ENCODE data around the gene ACOT13. TPM values are rescaled to one million over a fixed set of nuclear protein-coding genes. Genes with fewer than 3 reads are reported as not detected.
"Not testable (repeated sequence)": the region's sequence is repeated elsewhere in the genome, so short reads cannot be mapped to it uniquely, and the experiment has no call there.

ACOT13 gene
- total RNA-seq, 2 donors from 2014 or later: 2.6 to 3.4 TPM

GRCh38 chr6:24723270-24723669 is 56.4 kb downstream of the ACOT13 start:
- H3K36me3 ChIP-seq (replicated peaks in 1 of 2; ENCODE audit: insufficient read depth in 1 of 2, low read depth in 2 of 2): no peaks in the 10 kb centered on the region
- intact Hi-C loops (cut with DNase I): no loop called here
- no peak overlapping the region for H3K27ac ChIP-seq
- H3K27me3 ChIP-seq: no peaks in the 10 kb centered on the region
- TF ChIP-seq POLR2A (IDR thresholded peaks at IDR 0.05): no peak
- TF ChIP-seq CTCF (IDR thresholded peaks at IDR 0.05): no peak
- H3K9me3 ChIP-seq: no peaks in the 10 kb centered on the region
- peaks cover 16% of the 10 kb centered on the region for H3K4me1 ChIP-seq
- ATAC-seq: no peak
- no peak overlapping the region for H3K4me3 ChIP-seq
- WGBS, 2 donors: 88 to 94% methylated on average over 3 of the region's 3 CpGs
- no peak for DNase-seq

GRCh38 chr6:24730653-24731052 is 63.8 kb downstream of the ACOT13 start:
- H3K36me3 ChIP-seq (replicated peaks in 1 of 2; ENCODE audit: insufficient read depth in 1 of 2, low read depth in 2 of 2); ATAC-seq; H3K27ac ChIP-seq; H3K4me3 ChIP-seq; intact Hi-C loops (cut with DNase I); DNase-seq; H3K27me3 ChIP-seq: not testable (repeated sequence)
- 89 to 94% methylated on average over 3 of the region's 3 CpGs for WGBS, 2 donors
- H3K9me3 ChIP-seq: peaks cover 0 to 13% (median 0%) of the 10 kb centered on the region in 3 donors
- peaks cover 12% of the 10 kb centered on the region for H3K4me1 ChIP-seq

GRCh38 chr6:24731456-24732134 is 64.7 kb downstream of the ACOT13 start:
- 87 to 93% methylated on average over 6 of the region's 6 CpGs for WGBS, 2 donors
- H3K4me3 ChIP-seq; H3K36me3 ChIP-seq (replicated peaks in 1 of 2; ENCODE audit: insufficient read depth in 1 of 2, low read depth in 2 of 2); ATAC-seq; H3K27ac ChIP-seq; H3K27me3 ChIP-seq; intact Hi-C loops (cut with DNase I); DNase-seq: not testable (repeated sequence)
- Histone ChIP-seq H3K4me1 (peaks cover 12% of the 10 kb centered on the region), H3K9me3 (peaks cover 0 to 13% (median 0%) of the 10 kb centered on the region in 3 donors)

GRCh38 chr6:24734166-24734565 is 67.3 kb downstream of the ACOT13 start:
- H3K27me3 ChIP-seq: no peaks in the 10 kb centered on the region
- no peak overlapping the region for H3K27ac ChIP-seq
- no peak overlapping the region for H3K4me3 ChIP-seq
- intact Hi-C loops (cut with DNase I): no loop called here
- no peaks in the 10 kb centered on the region for H3K36me3 ChIP-seq (replicated peaks in 1 of 2; ENCODE audit: insufficient read depth in 1 of 2, low read depth in 2 of 2)
- no peak for TF ChIP-seq CTCF (IDR thresholded peaks at IDR 0.05)
- TF ChIP-seq POLR2A (IDR thresholded peaks at IDR 0.05): no peak
- no peak for ATAC-seq
- H3K9me3 ChIP-seq: peaks cover 0 to 13% (median 0%) of the 10 kb centered on the region in 3 donors
- no peak for DNase-seq
- peaks cover 8% of the 10 kb centered on the region for H3K4me1 ChIP-seq
- WGBS, 2 donors: 82 to 94% methylated on average over 1 of the region's 1 CpG

- H3K27me3 ChIP-seq; intact Hi-C loops (cut with DNase I); H3K36me3 ChIP-seq (replicated peaks in 1 of 2; ENCODE audit: insufficient read depth in 1 of 2, low read depth in 2 of 2); H3K4me1 ChIP-seq; H3K27ac ChIP-seq; DNase-seq; ATAC-seq; H3K4me3 ChIP-seq: not testable (repeated sequence)
- H3K9me3 ChIP-seq: peaks cover 0 to 13% (median 0%) of the 10 kb centered on the region in 3 donors
- 88 to 91% methylated on average over 4 of the region's 4 CpGs for WGBS, 2 donors
These were observed 67.8 kb downstream of the ACOT13 start for GRCh38 chr6:24734710-24735109.

- intact Hi-C loops (cut with DNase I): no loop called here
- Histone ChIP-seq H3K36me3 (replicated peaks in 1 of 2; ENCODE audit: insufficient read depth in 1 of 2, low read depth in 2 of 2) (no peaks in the 10 kb centered on the region), H3K27ac (peak overlapping the region in 1 of 4 donors; percentile 45), H3K27me3 (no peaks in the 10 kb centered on the region), H3K9me3 (no peaks in the 10 kb centered on the region), H3K4me1 (peaks cover 9% of the 10 kb centered on the region), H3K4me3 (no peak overlapping the region)
- peak; percentile 56 for ATAC-seq
- no peak for TF ChIP-seq CTCF (IDR thresholded peaks at IDR 0.05)
- no peak for TF ChIP-seq POLR2A (IDR thresholded peaks at IDR 0.05)
- peak; percentile 20 to 62 (median 54) for DNase-seq
- 32 to 51% methylated on average over 3 of the region's 3 CpGs for WGBS, 2 donors
These were observed 71.9 kb downstream of the ACOT13 start for GRCh38 chr6:24738741-24739140.
